Activated T-helper 2 cell treated with anti-CD3 and anti-CD28 coated beads, Interferon-gamma antibody, Interleukin-2, Interleukin-4, amounts not matched to agents 10 μg/mL and 5 μg/mL and 100 μg/mL, durations not matched to agents 14 hours and 24 hours and 36 hours (primary cell): ENCODE measurements around the gene ABHD2. TPM values are rescaled to one million over a fixed set of nuclear protein-coding genes. Genes with fewer than 3 reads are reported as not detected.

Experiments
- DNase-seq: peaks from one replicate; pipeline ENCODE4 v3.0.0; 2021; ENCODE audit warnings: low spot score
- H3K27ac Mint-ChIP-seq: one replicate; pipeline ENCODE4 v1.8.0; 2021; ENCODE audit warnings: mixed read lengths
- H3K27me3 Mint-ChIP-seq: one replicate; pipeline ENCODE4 v1.8.0; 2021; ENCODE audit warnings: low read depth, mixed read lengths
- H3K36me3 Mint-ChIP-seq: one replicate; pipeline ENCODE4 v1.8.0; 2021; ENCODE audit warnings: low read depth, mixed read lengths
- H3K4me1 Mint-ChIP-seq: one replicate; pipeline ENCODE4 v1.8.0; 2021; ENCODE audit warnings: low read depth, mixed read lengths
- H3K4me3 Mint-ChIP-seq: one replicate; pipeline ENCODE4 v1.8.0; 2021; ENCODE audit warnings: low read depth, mild to moderate bottlenecking, moderate library complexity, mixed read lengths
- H3K9me3 Mint-ChIP-seq: one replicate; pipeline ENCODE4 v1.8.0; 2021; ENCODE audit warnings: mixed read lengths
- intact Hi-C: fragments of 100-400 bp; cut with micrococcal nuclease; formaldehyde crosslinking; loops from one replicate; pipeline ENCODE4 v1.15.1; 2023
- total RNA-seq: library from RNA; stranded (reverse); gene quantifications from 2 replicates; pipeline ENCODE4 v1.2.3, GENCODE V29; 2022

Gene ABHD2
- total RNA-seq, 1 donor from 2014 or later, result 59.3 TPM

DNA sequence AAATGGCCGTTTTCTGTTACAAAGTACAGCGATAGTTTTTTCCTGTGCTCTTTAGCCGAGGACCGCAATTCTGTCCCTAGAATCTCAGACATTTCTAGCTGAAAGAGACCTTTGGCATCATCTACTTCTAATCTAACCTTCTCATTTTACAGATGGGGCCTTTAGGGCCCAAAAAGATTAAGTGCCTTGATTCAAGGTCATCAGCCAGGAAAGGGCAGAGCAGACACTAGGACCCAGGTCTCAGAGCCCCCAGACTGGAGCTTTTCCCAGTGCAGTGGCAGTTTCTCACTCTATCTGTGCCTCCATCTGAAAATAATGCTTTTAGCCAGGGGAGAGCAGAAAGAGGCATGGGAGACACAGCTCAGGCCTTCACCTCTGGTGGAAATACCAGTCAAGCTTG is 20.6 kb downstream of the ABHD2 start:
- H3K4me1 Mint-ChIP-seq, result peaks cover 28% of the 10 kb centered on the region
- no peaks in the 10 kb centered on the region for H3K27me3 Mint-ChIP-seq
- H3K4me3 Mint-ChIP-seq, result no peak overlapping the region
- no peaks in the 10 kb centered on the region for H3K9me3 Mint-ChIP-seq
- H3K27ac Mint-ChIP-seq, result no peak overlapping the region
- DNase-seq, result no peak
- intact Hi-C loops, result no loop called here
- peaks cover 41% of the 10 kb centered on the region for H3K36me3 Mint-ChIP-seq

DNA sequence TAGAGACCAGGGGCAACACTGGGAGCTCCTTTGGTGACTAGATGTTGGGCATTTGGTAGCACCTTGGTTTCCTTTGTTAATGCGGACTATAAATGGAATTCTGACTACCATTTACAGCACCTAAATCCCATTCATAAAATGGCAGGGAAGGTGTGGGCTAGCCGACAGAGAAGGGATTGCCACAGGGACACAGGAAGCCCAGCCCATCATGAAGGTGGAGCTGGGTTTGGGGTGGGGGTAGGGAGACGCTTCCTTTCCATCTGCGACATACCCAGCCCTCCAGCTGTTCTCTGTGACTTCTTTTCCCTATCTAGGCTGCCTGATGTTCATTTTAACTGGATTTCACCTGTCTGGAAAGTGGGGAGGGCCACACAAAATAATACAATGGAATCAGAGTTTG is 21.0 kb downstream of the ABHD2 start:
- peaks cover 41% of the 10 kb centered on the region for H3K36me3 Mint-ChIP-seq
- DNase-seq, result no peak
- peaks cover 28% of the 10 kb centered on the region for H3K4me1 Mint-ChIP-seq
- no peaks in the 10 kb centered on the region for H3K27me3 Mint-ChIP-seq
- H3K4me3 Mint-ChIP-seq, result no peak overlapping the region
- H3K27ac Mint-ChIP-seq, result no peak overlapping the region
- no peaks in the 10 kb centered on the region for H3K9me3 Mint-ChIP-seq
- intact Hi-C loops, result no loop called here

DNA sequence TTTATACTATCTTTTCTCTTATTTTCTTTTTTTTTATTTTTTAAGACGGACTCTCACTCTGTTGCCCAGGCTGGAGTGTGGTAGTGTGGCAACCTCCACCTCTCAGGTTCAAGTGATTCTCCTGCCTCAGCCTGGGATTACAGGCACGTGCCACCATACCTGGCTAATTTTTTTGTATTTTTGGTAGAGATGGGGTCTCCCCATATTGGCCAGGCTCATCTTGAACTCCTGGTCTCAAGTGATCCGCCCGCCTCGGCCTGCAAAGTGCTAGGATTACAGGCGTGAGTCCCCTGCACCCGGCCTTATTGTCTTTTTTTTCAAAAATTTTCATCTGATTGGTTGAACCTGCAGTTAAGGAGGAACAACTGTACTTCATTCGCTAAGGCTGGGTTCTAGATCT is 21.8 kb downstream of the ABHD2 start:
- no peaks in the 10 kb centered on the region for H3K27me3 Mint-ChIP-seq
- H3K4me3 Mint-ChIP-seq, result no peak overlapping the region
- peaks cover 37% of the 10 kb centered on the region for H3K36me3 Mint-ChIP-seq
- H3K4me1 Mint-ChIP-seq, result peaks cover 28% of the 10 kb centered on the region
- no peak for DNase-seq
- intact Hi-C loops, result no loop called here
- H3K9me3 Mint-ChIP-seq, result no peaks in the 10 kb centered on the region
- no peak overlapping the region for H3K27ac Mint-ChIP-seq

DNA sequence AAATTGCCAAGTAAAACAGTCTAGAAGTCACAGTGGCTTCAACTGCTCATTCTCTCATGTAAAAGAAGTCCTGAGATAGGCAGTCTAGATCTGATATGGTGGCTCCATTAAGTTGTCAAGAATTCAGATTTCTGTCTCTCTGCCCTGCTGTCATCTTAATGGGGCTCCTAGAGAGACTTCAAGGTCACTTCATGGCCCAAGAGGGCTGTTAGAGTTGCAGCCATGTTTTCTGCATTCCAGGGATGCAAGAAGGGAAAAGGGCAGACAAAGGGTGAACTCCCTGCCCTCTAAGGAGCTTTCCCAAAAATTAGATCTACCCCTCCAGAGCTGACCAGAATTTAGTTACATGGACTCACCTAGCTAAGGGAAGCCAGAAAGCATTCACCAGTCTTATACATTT is 23.1 kb downstream of the ABHD2 start:
- Mint-ChIP-seq H3K27ac (no peak overlapping the region), H3K36me3 (peaks cover 36% of the 10 kb centered on the region), H3K9me3 (no peaks in the 10 kb centered on the region), H3K27me3 (no peaks in the 10 kb centered on the region), H3K4me1 (peaks cover 26% of the 10 kb centered on the region), H3K4me3 (no peak overlapping the region)
- no peak for DNase-seq
- intact Hi-C loops, result no loop called here

DNA sequence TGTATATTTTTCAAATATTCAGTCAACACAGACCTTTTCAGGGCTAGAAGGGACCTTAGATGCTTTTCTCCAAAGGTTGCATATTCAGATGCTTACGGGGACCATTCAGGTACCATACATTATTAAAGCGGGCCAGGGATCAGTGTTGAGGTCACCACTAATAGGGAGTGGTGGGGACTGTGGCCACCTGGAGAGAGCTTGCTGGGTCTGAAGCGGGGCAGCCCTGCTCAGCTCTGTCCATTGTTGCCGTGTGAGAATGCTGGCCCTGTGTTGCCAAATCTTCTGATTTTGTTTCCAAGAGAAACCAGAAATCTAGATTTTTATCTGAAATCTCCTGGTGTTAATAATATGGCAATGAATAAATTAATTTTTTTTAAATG is 23.7 kb downstream of the ABHD2 start:
- no peaks in the 10 kb centered on the region for H3K9me3 Mint-ChIP-seq
- peaks cover 24% of the 10 kb centered on the region for H3K4me1 Mint-ChIP-seq
- no peaks in the 10 kb centered on the region for H3K27me3 Mint-ChIP-seq
- peaks cover 40% of the 10 kb centered on the region for H3K36me3 Mint-ChIP-seq
- no peak overlapping the region for H3K4me3 Mint-ChIP-seq
- intact Hi-C loops, result no loop called here
- no peak overlapping the region for H3K27ac Mint-ChIP-seq
- no peak for DNase-seq

DNA sequence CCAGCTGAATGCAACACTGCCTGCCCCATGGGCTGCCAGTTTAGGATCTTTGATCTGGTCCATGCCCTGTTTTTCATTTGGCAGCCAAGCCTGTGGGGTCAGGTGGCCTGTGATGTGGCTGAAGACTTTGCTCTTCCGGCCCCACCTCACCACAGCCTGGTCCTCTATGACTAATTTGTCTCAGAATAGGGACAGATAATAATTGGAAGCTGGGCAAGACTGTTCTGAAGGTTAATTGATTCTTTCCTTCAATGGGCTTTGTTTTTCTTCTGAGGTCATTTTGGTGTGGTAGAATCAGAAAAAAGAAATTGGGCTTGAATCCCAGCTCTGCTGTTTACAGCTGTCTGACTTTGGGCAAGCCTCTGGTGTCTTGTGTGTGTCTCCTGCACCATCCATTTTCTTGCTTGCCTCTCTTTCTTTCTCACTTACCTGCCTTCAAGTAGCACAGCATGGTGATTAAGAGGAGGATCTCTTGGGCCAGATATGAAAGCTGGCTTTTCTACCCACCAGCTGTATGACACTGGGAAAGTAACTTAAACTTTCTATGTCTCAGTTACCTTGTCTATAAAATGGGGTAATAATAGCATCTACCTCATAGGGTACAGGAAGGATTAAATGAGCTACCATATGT is 24.2 kb downstream of the ABHD2 start:
- Mint-ChIP-seq H3K4me3 (no peak overlapping the region), H3K27me3 (no peaks in the 10 kb centered on the region), H3K4me1 (peaks cover 20% of the 10 kb centered on the region), H3K27ac (no peak overlapping the region), H3K9me3 (no peaks in the 10 kb centered on the region), H3K36me3 (peaks cover 40% of the 10 kb centered on the region)
- DNase-seq, result no peak
- intact Hi-C loops, result no loop called here

DNA sequence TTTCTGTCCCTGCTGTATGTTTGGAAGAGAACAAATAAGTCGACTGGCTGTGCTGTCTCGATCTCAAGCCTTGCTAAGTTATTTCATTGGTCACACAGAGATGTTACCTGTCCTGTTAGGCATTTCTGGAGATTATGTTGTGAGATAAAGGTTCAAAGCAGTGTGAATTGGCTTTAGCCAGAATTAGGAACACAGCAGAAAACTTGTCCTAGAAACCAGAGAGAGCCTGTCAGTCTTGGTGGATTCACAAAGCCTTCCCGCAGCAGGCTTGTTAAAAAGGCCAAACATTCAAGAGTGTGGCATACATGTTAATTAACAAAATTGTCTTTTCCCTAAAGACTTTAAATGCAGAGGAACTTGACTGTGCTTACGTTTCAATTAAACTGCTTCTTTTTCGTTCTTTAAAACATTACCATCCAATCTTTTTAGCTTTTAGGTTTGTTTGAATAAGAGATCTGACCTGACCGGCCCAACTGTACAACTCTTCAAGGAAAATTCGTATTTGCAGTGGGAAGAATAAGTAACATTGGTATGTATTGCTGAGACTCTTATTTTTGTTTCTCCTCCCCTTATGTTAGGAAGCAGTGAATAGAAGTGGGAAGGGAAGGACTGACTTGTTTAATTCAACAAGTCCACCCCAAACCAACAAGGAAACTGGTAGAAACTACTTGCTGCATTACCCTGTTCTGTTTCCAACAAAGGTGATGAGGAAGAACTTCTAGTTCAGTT is 25.2 kb downstream of the ABHD2 start:
- Mint-ChIP-seq H3K27me3 (no peaks in the 10 kb centered on the region), H3K36me3 (peaks cover 36% of the 10 kb centered on the region), H3K27ac (no peak overlapping the region), H3K4me1 (peaks cover 14% of the 10 kb centered on the region), H3K4me3 (no peak overlapping the region), H3K9me3 (no peaks in the 10 kb centered on the region)
- intact Hi-C loops, result no loop called here
- DNase-seq, result no peak

DNA sequence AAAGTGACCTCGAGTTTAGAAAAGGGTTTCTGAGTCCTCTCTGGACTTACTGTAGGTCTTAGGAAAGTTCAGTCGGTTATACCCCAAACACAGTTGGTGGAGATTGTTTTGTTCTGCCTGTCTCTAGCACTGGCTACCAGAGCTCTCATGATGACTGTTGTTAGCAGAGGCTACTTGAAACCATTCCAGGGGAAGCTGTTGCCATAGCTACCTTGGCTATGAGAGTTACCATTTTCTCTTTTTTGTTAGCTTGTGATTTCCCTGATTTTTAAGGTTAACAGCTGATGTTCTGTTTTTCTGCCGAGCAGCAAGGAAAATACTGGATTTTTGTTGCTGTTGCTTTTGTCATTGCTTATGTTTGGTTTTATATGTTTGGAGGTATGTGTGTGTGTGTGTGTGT is 26.7 kb downstream of the ABHD2 start:
- no peaks in the 10 kb centered on the region for H3K27me3 Mint-ChIP-seq
- H3K9me3 Mint-ChIP-seq, result no peaks in the 10 kb centered on the region
- peaks cover 10% of the 10 kb centered on the region for H3K4me1 Mint-ChIP-seq
- no peak overlapping the region for H3K4me3 Mint-ChIP-seq
- H3K27ac Mint-ChIP-seq, result no peak overlapping the region
- H3K36me3 Mint-ChIP-seq, result peaks cover 51% of the 10 kb centered on the region
- no peak for DNase-seq
- intact Hi-C loops, result no loop called here

DNA sequence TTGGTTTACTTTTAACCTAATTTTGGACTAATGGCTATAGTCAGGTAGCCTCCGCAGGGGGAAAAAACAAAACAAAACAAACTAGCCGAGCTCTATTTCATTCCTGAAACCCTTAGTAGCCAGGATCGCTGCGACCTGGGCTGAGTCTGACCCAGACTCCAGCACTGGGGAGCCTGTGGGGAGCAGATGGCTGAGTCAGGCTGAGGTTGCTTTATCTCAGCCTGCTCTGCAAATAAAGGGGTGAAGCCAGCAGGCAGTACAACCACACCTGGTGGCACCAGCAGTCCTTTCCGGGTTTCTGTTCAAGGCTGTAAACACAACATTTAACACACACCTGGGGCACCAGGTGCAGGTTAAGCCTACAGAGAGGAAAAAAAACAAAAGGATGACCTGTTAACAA is 27.3 kb downstream of the ABHD2 start:
- no peak for DNase-seq
- peaks cover 10% of the 10 kb centered on the region for H3K4me1 Mint-ChIP-seq
- no peaks in the 10 kb centered on the region for H3K9me3 Mint-ChIP-seq
- H3K27ac Mint-ChIP-seq, result no peak overlapping the region
- intact Hi-C loops, result no loop called here
- no peaks in the 10 kb centered on the region for H3K27me3 Mint-ChIP-seq
- peaks cover 51% of the 10 kb centered on the region for H3K36me3 Mint-ChIP-seq
- no peak overlapping the region for H3K4me3 Mint-ChIP-seq

DNA sequence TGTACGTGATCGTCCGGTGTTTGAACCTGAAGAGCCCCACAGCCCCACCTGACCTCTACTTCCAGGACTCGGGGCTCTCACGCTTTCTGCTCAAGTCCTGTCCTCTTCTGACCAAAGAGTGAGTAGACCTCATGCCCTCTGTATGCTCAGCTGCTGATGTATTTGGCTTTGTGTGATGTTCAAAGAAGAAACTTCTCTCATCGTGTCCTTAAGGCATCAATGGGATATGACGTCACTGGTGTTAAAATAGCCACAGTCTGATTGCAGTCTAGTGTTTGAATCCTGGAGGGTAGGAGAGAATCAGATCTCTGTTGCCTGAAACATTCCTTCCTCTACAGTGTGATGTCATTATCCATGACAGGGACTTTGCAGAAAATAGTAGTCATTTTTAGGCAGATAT is 28.1 kb downstream of the ABHD2 start:
- peaks cover 57% of the 10 kb centered on the region for H3K36me3 Mint-ChIP-seq
- H3K4me3 Mint-ChIP-seq, result no peak overlapping the region
- H3K4me1 Mint-ChIP-seq, result peaks cover 10% of the 10 kb centered on the region
- no peak overlapping the region for H3K27ac Mint-ChIP-seq
- H3K9me3 Mint-ChIP-seq, result no peaks in the 10 kb centered on the region
- H3K27me3 Mint-ChIP-seq, result no peaks in the 10 kb centered on the region
- DNase-seq, result no peak
- intact Hi-C loops, result no loop called here

DNA sequence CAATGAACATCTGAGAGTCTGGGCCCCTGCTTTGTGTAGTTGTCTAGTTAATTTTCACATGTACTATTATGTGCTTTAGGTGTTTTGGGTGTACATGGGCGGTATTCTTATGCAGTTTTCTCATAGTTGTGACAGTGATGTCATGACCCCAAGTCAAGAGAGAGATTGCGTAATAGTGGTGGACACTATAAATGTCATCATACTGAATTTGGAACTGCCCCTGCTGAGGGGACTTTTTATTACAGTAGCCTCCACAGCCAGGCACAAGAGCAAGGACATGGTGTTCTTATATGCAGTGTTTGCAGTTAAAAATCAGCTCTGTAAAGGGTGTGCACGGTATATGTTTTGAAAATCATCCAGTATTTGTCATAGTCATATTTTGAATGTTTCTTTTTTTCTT is 29.5 kb downstream of the ABHD2 start:
- no peaks in the 10 kb centered on the region for H3K27me3 Mint-ChIP-seq
- intact Hi-C loops, result no loop called here
- H3K9me3 Mint-ChIP-seq, result no peaks in the 10 kb centered on the region
- H3K36me3 Mint-ChIP-seq, result peaks cover 61% of the 10 kb centered on the region
- no peak overlapping the region for H3K4me3 Mint-ChIP-seq
- peak overlapping the region; percentile 16 for H3K27ac Mint-ChIP-seq
- DNase-seq, result no peak
- peaks cover 5% of the 10 kb centered on the region for H3K4me1 Mint-ChIP-seq

DNA sequence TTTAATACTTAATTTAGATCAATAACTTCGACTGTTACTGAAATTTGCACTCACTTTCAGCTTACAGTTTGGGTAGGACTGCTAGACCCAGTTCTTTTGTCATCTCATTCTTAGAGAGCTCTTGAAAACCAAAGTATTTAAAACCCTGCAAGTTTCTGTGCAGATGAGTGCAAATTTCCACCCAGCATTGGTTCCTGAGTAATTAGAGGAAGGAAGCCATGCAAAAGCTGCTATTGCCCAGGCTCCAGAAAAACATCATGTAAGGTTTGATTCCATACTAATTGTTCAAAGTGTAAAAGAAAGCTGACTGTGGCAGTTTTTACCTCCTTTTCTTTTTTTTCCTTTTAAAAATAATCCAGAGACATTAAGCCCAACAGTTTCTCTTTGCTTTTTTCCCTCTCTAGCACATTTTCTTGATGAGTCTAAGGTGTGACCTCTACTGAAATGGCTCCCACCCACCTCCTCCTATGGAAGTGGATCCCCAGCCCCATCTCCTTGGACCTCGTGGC is 30.3 kb downstream of the ABHD2 start:
- Mint-ChIP-seq H3K4me3 (no peak overlapping the region), H3K9me3 (no peaks in the 10 kb centered on the region), H3K27me3 (no peaks in the 10 kb centered on the region), H3K4me1 (peaks cover 2% of the 10 kb centered on the region), H3K27ac (no peak overlapping the region), H3K36me3 (peaks cover 65% of the 10 kb centered on the region)
- intact Hi-C loops, result no loop called here
- DNase-seq, result no peak
